Measurements from ENCODE around the gene CREG2. TPM values are rescaled to one million over a fixed set of nuclear protein-coding genes. Genes with fewer than 3 reads are reported as not detected.

Gene CREG2
- polyA plus RNA-seq, 1 experiment = not detected

DNA sequence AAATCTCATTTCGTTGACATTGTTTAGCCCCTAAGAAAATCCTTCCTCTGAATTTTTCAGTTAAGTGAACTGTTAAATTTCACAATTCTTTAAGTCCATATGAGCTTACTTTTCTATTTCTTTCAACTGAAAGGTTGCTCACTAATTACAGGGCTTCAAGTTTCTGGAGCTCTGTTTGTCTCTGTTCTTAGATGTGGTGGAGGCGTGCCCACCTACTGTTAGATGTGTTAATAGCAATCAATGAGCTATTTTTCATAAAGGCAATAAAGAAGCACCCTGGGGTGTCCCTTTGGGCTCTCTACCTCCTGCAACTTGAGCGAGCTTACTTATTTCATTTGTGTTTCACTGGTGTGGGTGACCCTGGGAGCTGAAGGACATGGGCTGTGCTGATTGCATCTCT is 25.0 kb downstream of the CREG2 start:
- POLR2A ChIA-PET = no interaction called here
- Histone ChIP-seq H3K4me3 (ENCODE audit: low read depth, low read length) (no peak overlapping the region), H3K36me3 (ENCODE audit: control insufficient read depth, insufficient read depth, low read length) (no peaks in the 10 kb centered on the region), H3K27me3 (ENCODE audit: control insufficient read depth, insufficient read depth, low read length) (peaks cover 13% of the 10 kb centered on the region)
- TF ChIP-seq, protein P1, sequence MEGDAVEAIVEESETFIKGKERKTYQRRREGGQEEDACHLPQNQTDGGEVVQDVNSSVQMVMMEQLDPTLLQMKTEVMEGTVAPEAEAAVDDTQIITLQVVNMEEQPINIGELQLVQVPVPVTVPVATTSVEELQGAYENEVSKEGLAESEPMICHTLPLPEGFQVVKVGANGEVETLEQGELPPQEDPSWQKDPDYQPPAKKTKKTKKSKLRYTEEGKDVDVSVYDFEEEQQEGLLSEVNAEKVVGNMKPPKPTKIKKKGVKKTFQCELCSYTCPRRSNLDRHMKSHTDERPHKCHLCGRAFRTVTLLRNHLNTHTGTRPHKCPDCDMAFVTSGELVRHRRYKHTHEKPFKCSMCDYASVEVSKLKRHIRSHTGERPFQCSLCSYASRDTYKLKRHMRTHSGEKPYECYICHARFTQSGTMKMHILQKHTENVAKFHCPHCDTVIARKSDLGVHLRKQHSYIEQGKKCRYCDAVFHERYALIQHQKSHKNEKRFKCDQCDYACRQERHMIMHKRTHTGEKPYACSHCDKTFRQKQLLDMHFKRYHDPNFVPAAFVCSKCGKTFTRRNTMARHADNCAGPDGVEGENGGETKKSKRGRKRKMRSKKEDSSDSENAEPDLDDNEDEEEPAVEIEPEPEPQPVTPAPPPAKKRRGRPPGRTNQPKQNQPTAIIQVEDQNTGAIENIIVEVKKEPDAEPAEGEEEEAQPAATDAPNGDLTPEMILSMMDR (IDR thresholded peaks at IDR 0.05; ENCODE audit: insufficient read depth, low read depth, low read length) = no peak
- DNase-seq (ENCODE audit: low read depth) = no peak
- CTCF ChIA-PET = interaction anchor here (2.2 kb wide), 1 partner anchor 20 kb away, joined by 10 read pairs; no protein-coding TSS in a partner anchor

DNA sequence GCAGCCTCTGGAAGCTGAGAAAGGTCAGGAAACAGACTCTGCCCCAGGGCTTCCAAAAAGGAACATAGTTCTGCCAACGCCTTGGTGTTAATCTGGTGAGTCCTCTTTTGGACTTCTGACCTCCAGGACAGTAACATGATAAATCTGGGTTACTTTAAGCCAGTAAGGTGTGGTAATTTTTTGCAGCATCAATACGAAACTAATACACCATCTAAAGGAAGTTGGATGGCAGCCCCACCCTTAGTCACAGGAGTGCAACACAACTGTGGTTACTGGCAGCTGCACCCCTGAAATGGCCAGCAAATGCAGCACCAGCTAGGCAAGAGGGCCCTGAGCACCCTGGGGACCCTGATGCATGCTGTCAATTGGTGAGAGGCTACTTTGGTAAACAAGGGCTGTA is 25.8 kb downstream of the CREG2 start:
- Histone ChIP-seq H3K36me3 (ENCODE audit: control insufficient read depth, insufficient read depth, low read length) (no peaks in the 10 kb centered on the region), H3K27me3 (ENCODE audit: control insufficient read depth, insufficient read depth, low read length) (peaks cover 13% of the 10 kb centered on the region), H3K4me3 (ENCODE audit: low read depth, low read length) (no peak overlapping the region)
- TF ChIP-seq, protein P1 (IDR thresholded peaks at IDR 0.05; ENCODE audit: insufficient read depth, low read depth, low read length) = no peak
- CTCF ChIA-PET = interaction anchor here (0.9 to 2.2 kb wide), 3 partner anchors 11 to 20 kb away, joined by 4 to 10 read pairs (median 6); no protein-coding TSS in a partner anchor
- DNase-seq (ENCODE audit: low read depth) = no peak
- POLR2A ChIA-PET = no interaction called here

DNA sequence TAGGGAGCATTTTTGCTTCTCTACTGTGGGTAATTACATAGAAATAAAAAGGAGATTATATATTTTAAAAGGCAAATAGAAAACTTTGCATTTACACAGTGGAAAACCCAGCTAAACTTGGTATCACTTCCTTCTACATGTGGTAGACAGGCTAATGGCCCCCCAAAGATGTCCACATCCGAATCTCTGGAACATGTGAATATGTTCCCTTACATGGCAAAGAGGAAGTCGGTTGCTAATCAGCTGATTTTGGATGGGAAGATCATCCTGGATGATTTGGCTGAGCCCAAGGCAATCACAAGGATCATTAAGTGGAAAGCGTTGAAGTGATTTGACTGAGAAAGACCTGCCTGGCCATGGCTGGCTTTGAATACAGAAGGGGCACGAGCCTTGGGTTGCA is 26.2 kb downstream of the CREG2 start:
- H3K27me3 ChIP-seq (ENCODE audit: control insufficient read depth, insufficient read depth, low read length) = peaks cover 13% of the 10 kb centered on the region
- no peaks in the 10 kb centered on the region for H3K36me3 ChIP-seq (ENCODE audit: control insufficient read depth, insufficient read depth, low read length)
- TF ChIP-seq, protein P1 (IDR thresholded peaks at IDR 0.05; ENCODE audit: insufficient read depth, low read depth, low read length) = no peak
- no peak for DNase-seq (ENCODE audit: low read depth)
- ChIA-PET POLR2A (no interaction called here), CTCF (interaction anchor here (0.9 to 2.2 kb wide), 3 partner anchors 11 to 19 kb away, joined by 4 to 10 read pairs (median 6); no protein-coding TSS in a partner anchor)
- H3K4me3 ChIP-seq (ENCODE audit: low read depth, low read length) = no peak overlapping the region

DNA sequence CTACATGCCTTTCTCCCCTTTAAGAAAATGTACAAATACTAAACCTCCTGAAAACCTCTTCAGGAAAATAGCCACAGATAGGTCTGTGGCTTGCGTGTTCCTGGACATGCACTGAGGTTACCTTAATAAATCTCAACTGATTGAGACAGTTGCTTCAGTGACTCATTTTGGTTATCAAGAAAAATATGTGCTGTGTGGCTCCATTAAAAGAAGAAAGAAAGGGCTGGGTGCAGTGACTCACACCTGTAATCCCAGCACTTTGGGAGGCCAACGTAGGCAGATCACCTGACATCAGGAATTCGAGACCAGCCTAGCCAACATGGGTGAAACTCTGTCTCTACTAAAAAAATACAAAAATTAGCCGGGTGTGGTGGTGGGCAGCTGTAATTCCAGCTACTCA is 27.1 kb downstream of the CREG2 start:
- Histone ChIP-seq H3K4me3 (ENCODE audit: low read depth, low read length) (no peak overlapping the region), H3K36me3 (ENCODE audit: control insufficient read depth, insufficient read depth, low read length) (no peaks in the 10 kb centered on the region), H3K27me3 (ENCODE audit: control insufficient read depth, insufficient read depth, low read length) (peaks cover 13% of the 10 kb centered on the region)
- DNase-seq (ENCODE audit: low read depth) = no peak
- CTCF ChIA-PET = interaction anchor here (1.0 to 2.8 kb wide), 3 partner anchors 10 to 18 kb away, joined by 5 to 11 read pairs (median 6); no protein-coding TSS in a partner anchor
- TF ChIP-seq, protein P1 (IDR thresholded peaks at IDR 0.05; ENCODE audit: insufficient read depth, low read depth, low read length) = no peak
- POLR2A ChIA-PET = no interaction called here

DNA sequence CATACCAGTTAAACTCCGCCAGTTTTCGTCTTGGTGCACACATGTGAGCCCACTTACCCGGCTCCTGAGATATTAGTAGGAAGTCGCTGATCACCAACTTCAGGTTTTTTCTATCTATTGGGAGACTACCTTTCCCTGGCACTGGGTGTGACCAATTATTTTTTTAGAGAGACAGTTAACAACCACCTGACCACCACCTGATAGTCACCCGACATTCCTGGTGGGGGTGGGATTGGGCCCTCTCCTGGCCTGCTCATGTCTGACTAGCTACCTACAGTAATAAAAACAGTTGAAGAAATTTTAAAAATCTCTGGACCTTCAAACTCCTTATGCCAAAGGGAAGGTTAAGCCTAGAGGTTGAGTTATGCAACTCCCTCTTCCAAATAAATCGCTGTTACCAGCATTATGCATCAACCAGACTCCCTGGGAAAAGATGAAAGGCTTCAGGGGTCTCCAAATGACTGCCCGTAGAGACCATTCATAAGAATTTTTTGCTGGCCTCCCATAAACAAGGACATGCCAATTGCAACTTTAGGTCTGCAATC is 27.8 kb downstream of the CREG2 start:
- no peak for DNase-seq (ENCODE audit: low read depth)
- TF ChIP-seq, protein P1 (IDR thresholded peaks at IDR 0.05; ENCODE audit: insufficient read depth, low read depth, low read length) = no peak
- peaks cover 12% of the 10 kb centered on the region for H3K27me3 ChIP-seq (ENCODE audit: control insufficient read depth, insufficient read depth, low read length)
- no peak overlapping the region for H3K4me3 ChIP-seq (ENCODE audit: low read depth, low read length)
- ChIA-PET CTCF (interaction anchor here (2.8 to 3.3 kb wide), 2 partner anchors 10 to 18 kb away, joined by 11 to 13 read pairs; no protein-coding TSS in a partner anchor), POLR2A (no interaction called here)
- H3K36me3 ChIP-seq (ENCODE audit: control insufficient read depth, insufficient read depth, low read length) = no peaks in the 10 kb centered on the region

Measured in BJ (cell line).